GOT3 (cell line): ENCODE results near the gene THADA.

Source experiments
- DNase-seq: peaks from one replicate; lab custom pipeline; 2025; ENCODE audit warnings: mixed read lengths; lab: John Stamatoyannopoulos, UW

The THADA gene

DNA sequence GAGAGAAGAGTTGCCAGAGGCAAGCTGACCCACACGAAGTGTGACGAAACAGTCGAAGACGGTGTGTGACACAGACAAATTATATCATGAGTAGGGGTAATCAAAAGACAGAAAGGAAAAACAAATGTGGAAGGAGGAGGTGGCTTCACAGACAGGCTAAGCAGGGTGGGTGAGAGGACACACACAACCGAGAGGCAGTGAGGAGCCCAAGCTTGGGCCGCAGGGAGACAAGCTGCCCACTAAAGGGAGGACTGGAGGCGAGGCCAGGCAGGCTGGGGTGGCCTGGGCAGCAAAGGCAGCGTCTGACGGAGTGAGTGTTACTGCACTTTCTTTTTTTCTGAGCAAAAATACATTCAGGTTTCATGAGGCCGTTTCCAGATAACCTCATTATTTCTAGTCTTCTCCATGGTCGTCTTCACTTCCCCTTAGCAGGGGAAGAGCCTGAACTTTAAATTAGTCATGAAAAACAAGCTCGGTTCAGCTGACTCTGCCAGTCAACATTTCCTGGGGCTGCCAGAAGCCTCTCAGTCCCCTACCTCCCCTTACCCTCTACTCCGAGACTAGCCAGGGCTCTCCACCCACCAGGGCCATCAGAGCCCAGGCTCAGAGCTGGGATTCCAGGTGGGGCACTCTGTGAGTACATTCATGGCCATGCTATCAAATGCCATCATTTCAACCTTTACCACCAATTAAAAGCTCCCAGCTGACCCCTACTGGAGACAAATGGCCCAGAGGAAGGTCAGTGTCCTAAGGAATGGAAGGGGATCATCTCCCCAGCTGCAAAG is 355.7 kb downstream of the THADA start:
- no peak for DNase-seq

DNA sequence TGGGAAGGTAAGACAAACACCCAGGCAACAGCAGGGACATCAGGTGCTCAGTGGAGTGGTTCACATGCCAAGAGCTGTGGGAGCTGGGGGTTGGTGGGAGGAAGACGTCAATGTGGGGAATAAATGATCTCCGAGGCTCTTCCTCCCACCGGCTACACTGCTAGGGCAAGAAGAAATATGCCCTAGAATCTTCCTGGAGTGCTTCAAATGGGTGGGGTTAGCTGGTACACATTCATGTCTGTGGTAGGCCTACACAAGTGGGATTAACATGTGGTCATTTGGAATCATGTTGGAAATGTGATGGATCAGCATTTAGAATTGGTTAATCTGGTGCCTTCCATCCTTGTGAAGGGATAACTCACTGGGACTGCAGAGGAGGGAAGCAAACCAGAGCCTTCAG is 357.0 kb downstream of the THADA start:
- no peak for DNase-seq

DNA sequence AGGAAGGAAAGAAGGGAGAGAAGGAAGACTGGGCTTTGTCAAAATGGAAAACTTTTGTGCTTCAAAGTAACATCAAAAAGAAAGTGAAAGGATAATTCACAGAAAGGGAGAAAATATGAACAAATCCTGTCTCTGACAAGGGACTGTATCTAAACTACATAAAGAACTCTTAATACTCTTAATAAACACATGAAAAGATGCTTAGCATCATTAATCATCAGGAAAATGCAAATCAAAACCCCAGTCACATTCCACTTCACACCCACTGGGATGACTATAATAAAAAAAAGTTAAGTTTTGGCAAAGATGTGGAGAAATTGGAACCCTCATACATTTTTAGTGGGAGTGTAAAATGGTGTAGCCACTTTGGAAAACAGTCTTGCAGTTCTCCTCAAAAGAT is 357.7 kb downstream of the THADA start:
- DNase-seq: no peak

DNA sequence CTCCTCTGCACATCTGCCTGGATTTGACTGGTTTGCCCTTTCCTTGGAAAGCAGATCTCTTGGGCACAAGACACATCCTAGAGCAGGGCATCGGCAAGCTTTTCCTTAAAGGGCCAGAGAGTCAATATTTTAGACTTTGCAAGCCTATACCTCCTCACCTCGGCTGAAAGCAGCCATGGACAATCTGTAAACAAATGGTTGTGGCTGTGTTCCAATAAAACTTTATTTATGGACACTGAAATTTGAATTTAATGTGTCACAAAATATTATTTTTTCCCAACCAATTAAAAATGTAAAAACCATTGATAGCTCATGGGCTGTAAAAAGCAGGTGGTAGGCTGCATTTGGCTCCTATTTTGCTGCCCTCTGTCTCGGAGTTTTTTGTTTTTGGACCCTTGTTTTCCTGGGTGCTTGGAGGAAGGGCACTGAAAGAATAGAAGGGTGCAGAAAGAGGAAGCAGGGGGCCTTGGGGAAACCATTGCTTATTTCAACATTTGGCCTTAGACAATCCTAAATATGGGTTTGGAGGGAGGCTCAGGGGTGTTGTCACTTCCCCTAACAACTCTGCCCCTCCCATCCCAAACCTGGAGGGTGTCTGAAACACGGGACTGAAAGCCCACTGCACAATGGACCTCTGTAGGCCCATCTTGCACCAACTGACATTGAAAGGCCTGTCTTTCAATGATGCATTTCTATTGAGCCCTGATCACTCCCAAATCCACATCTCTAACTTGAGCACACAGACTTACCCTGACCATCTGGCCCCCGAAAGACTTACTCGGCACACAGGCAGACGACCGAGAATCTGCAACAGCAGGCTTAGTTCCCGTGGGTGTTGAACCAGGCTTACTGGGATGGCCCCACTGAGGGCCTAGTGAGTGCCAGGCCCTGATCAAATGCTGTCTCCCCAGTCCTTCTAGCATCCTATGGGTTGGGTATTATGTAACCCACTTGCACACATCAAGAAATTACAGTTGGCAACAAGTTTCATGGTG is 362.3 kb downstream of the THADA start:
- no peak for DNase-seq

DNA sequence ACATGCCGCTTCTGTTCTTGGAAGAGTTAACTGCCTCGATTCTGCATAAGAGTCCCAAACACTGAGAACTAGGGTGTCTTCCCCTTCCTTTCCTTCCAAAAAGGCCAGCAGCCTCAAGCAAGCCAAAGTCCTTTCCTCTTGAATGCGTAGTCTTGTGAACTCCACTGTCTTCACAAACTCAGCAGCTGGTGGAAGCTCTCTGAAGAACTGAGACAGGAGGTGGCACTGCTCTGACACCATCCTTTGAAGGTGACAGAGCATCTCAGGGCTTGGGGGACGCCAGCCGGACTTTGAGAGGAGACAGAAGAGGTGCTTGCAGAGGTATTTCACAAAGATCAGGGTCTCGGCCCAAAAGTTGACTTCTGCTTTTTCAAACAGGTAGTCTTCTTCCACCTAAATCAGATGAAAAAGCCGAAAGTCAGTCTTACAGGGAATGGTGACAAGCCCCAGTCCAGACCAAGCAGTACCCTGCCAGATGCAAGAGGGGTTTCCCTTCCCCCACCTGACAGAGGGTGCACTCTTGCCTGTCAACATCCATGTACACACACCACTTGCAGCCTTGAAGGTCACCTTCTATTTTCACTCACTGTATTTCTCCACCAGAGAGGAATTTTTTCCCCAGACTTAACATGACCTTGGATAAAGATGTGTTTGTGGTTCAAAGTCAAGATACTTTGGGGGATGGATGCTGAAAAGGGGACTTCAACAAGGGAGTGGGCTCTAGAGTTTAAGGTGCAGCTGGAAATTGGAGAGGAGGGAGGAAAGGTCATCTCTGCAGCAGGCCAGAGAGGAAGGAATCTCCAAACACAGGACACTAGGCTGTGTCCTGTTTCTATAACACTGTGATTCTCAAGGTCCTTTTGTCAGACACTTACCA is 364.6 kb downstream of the THADA start:
- no peak for DNase-seq

DNA sequence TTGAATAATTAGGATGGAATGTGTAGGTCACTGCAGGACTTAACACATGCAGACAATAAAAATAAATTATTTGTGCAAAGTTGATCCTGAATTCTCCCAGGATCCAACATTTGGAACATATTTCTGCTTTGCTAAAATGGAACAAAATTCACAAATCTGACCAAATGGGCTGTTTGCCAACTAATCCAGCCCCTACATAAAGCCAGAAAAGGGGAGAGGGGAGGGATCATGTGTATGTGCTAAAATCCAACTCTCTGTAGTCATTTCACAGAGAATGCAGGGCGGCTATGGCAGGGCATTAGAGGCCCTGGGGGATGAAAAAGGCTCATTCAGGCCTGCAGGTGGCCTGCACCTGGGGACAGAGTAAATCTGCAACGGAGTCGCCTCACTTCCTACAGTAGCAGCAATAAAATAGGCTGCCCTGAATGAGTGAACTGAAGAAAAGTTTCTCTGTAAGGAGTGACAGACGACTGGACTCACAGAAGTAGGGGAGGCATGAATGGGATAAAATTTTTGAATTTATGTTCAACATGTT is 365.4 kb downstream of the THADA start:
- DNase-seq: no peak

DNA sequence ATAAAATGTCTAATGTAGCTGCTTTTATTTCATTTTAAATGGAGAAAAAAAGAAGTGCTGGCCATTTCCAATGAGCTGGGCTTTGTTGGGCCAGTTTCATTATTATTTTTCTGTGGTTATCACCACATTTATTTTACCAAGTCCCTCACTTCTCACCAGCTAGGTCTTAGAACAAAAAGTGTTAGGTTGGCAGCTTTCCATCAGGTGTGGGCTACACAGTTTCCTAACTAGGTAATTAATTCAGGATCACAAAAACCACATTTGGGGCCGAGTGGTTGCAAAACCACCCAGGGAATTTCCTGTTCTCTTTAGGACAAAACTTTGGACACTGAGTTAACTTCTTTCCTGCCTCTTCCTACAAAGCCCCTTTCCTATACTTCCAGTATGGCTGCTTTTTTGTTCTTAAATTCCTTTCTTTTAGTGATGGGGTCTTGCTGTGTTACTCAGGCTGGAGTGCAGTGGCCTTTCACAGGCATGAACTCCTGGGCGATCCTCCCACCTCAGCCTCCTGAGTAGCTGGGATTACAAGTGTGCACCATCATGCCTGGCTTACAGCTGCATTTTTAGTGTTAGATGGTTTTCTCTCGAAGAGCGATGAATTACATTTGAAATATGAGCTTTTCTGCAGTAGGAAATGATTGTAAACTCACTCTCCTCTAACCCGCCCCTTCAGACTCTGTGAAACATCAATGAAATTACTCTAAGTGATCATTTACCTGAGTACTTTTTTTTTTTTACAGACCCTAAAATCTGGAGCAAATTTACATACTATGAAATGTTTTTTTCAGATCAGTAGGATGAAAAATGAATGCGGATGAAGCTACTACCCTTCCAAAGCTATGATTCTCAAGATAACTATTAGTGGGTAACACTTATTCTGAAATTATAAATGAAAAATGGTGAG is 366.8 kb downstream of the THADA start:
- DNase-seq: no peak

DNA sequence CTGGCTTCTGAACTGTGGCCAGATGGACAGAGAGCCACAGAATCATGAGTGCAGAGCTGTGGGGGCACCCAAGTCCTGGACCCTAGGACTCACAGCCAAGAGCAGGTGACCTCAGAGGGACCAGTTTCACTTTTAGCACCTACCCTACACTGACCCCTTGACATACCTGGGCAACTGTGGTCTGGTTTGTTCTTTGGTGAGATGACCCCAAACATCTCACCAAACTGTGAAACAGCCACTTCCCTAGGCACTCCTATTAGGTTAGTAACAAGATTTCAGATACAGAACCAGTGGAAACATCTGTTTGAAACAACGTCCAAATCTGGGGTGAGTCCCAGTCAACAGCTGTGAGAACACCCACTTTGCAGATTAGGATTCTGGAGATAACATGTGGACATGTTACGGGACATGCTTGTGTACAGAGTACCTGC is 367.5 kb downstream of the THADA start:
- DNase-seq: no peak

DNA sequence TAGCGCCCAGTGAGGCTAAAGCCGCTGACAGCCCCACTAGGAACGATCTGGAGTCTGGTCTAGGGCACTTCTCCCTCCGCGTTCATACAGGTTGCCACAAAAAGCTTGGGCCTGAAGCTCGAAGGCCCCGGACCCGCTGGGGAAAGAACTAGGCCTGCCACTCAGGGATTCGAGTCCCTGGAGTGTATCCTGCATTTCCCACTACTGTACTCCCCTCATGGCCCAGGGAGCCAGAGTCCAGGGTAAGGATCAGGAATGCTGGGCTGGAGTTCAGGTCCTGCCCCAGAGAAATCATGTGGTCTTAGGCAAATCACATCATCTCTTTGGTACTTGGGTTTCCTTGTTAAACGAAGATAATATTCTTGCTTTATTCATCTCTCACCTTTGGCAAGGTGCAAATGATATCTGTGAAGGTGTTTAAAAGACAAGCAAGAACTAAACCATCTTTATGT is 368.0 kb downstream of the THADA start:
- no peak for DNase-seq

DNA sequence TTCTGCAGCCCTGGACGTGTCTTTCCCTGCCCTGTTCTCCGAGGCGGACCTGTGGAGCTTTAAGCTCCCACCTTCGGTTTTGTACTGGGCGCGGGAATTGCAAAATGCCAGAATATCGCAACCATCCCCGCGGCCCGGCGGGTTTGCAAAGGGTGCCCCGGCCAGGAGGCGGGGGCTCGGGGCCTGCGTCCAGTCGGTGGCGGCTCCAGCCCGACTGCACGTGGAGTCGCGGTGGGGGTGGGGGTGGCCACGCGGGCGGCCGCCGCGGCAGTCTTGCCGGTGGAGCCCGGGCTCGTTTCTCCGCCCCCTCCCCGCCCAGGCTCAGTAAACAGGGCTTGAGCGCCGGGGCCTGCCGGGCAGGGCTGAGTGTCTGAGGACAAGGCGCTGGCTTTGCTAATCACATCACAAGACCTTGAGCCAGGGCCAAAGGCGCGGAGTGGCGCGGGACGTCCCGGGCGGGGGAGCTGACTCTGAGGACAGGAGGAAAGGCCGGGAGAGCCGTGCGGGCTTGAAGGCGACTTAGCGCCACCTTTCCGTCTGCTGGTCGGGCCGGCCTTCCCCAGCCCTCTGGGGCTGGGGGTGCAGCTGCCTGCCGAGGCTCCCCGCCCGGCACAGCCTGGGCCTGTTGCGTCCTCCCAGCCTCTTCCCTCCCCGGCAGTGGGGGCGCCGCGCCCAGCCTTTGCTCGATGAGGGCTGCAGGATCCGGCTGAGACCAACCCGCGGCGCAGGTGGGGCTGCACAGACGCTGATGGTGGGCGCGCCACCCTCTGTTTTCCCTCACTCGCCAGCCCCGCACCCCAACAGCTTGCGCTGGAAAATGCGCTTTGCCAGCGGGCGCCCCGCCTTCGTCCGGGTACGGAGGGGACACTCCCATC is 368.6 kb downstream of the THADA start:
- DNase-seq: peak; percentile 53

DNA sequence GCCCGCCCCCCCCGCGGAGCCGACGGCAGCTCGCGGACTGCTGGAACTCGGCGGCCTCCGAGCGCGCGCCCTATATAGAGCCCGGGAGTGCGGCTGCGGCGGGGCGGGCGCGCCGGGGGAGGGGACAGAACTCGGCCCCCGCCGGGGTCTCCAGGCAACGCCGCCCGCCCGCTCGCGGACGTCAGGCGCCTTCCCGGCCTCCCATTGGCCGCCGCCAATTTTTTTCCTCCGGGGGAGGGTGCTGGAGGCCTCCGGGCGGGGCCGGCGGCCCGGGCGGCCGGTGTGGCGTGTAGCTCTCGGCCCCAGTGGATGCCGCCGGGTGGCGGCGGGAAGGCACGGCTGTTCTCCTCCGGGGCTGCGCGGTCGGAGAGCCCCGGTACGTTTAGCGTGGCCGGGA is 369.3 kb downstream of the THADA start, which contains the start of gene ZFP36L2:
ZFP36L2 (minus strand) TSS at position 49 of the 397 bp plus-strand sequence. CDS start 291 bp downstream, outside the sequence.
- peak; percentile 86 for DNase-seq

DNA sequence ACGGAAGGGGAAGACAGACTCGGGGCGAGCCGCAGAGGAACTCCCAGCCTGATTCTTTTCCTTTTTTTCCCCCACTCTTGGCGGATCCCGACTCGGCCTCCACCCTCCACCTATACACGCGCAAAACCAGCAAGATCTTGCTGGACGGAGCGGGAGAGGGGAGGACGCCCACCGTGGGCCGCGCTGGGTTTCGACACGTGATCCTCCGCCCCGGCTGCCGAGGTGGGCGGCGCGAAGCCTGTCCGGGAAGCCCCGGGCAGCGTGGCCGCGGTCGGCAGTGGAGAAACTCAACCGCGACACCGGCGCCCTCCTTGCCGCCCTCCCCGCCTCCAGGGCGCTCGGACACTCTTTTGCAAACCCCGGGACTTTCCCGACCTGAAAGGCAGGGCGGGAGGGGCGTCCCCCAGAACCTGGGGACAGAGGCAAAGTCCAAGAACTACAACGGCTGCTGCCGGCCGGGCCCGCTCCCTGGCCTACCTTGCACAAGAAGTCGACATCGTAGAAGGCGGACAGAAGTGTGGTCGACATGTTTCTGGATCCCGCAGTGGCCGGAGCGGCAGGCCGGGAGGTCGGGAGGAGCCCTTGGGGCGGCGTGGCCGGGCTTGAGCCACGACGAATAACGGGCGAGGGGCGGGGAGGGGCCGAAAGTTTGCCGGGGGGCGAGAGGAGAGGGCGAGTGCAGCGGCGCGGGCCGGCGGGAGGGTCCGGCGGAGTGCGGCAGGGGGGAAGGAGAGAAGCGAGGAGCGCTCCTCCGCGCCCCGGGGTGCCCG is 369.9 kb downstream of the THADA start:
- DNase-seq: no peak

DNA sequence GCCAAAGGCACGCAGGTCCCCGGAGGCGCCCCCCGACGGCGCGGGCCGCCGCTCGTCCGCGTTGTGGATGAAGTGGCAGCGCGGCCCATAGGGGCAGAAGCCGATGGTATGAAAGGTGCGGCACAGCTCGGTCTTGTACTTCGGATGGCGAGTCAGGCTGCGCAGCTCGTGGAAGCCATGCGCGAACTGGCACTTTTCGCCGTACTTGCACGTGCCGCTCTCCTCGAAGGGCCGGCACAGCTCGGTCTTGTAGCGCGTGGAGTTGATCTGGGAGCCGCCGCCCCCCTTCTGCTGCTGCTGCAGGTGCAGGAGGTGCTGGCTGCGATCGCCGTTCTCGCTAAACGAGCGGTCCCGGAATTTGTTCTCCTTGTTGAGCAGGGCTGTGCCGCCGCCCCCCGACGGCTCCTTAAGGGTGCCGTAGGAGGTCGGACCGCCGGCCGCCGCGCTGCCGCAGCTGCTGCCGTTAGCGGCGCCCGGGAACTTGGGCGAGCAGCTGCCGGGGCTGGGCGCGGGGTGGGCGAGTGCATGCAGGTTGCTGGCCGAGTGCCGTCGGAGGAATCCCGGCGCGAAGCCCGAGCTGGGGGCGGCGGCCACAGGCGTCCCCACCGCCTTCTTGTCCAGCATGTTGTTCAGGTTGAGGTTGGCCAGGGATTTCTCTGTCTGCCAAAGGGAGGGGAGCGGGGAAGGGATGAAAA is 370.6 kb downstream of the THADA start:
- DNase-seq: no peak

DNA sequence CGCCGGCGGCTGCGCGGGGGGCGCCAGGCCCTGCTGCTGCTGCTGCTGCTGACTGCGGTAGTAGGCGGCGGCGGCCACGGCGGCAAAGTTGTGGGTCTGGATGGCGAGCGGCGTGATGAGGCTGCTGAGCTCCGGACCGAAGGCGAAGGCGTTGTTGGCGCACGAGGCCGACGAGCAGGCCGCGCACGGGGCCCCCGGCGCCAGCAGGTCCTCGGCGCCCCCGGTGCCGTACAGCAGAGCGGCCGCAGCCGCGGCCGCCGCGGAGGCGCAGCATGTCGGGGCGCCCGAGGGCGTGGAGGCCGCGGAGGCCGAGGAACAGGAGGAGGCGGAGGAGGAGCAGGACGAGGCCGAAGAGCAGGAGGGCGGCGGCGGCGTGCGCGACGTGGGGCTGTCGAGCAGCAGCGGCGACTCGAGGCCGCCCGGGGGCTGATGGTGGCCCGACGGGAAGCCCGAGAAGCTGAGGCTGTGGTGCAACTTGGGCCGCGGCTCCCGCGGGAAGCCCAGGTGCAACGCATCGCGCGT is 371.2 kb downstream of the THADA start:
- no peak for DNase-seq

DNA sequence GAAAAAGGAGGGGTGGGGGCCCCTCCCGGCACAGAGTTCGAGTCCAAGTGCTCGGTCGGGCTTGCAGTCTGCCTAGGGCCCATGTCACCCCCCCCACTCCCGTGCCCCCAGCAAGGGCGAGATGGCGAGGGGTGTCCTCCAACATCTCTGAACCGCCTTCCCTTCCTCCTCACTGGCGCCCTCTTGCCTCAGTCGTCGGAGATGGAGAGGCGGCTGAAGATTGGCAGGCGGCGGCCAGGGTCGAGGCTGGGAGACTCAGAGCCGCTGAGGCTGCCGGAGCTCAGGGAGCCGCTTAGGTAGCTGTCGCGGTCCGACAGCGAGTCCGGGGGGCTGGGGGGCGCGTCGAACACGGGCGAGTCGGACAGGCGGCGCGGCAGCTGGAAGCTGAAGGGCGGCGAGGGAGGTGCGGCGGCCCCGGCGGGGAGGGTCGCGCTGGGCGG is 371.7 kb downstream of the THADA start:
- DNase-seq: no peak

DNA sequence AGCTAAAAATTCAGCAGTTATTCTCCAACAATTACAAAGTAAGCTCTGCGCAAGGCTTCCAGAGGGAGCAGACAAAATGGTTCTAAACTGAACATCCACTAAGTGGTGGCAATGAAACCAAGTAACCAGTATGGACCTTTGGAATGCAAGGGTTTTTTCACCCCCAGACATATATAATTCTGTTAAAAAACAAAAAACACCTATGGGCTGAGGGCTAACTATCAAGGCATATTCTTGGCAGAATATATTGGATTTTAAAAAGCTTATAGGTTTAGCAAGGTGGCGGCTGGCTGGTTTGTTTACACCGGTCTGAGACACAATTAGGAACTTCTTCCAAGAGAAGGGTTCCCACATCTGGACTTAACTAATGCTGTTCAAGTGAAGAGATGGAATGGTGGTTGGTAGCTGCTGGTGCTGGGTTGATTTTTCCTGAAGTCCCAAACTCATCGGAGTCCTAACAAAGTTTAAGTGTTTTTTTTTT is 372.3 kb downstream of the THADA start:
- no peak for DNase-seq
